K562 (cell line): ENCODE data around the gene MCEMP1. TPM values are rescaled to one million over a fixed set of nuclear protein-coding genes. Genes with fewer than 3 reads are reported as not detected.

Experiments used
- DACH1 ChIP-seq: fragments of 450-650 bp; IDR thresholded peaks from 2 replicates; pipeline ENCODE4 v1.6.1; 2018; ENCODE audit not compliant: partially characterized antibody
- IFI16 ChIP-seq: fragments of 250-450 bp; sonication (Bioruptor Pico); IDR thresholded peaks from 2 replicates; pipeline ENCODE4 v2.1.2; 2022; ENCODE audit warnings: mild to moderate bottlenecking, inconsistent platforms
- KDM4B ChIP-seq, 2 experiments: fragments of 450-650 bp in 1 of 2; sonication (generic) in 1 of 2; IDR thresholded peaks; 2 replicates each; pipeline ENCODE4 v1.6.1; 2016 to 2017; ENCODE audit warnings: borderline replicate concordance in 2 of 2, antibody characterized with exemption in 1 of 2, low read depth in 1 of 2, mild to moderate bottlenecking in 1 of 2
- MTA3 ChIP-seq: fragments of 450-650 bp; formaldehyde crosslinking; IDR thresholded peaks from 2 replicates; pipeline ENCODE4 v1.6.1; 2017; ENCODE audit warnings: mild to moderate bottlenecking, borderline replicate concordance
- POLR2B ChIP-seq: fragments of 450-650 bp; IDR thresholded peaks from 2 replicates; pipeline ENCODE4 v1.6.1; 2018; ENCODE audit warnings: low read depth; ENCODE audit not compliant: partially characterized antibody
- RBM14 ChIP-seq: fragments of 200-400 bp; formaldehyde crosslinking; IDR thresholded peaks from 2 replicates; pipeline ENCODE4 v1.6.1; 2018; ENCODE audit warnings: low read depth, mild to moderate bottlenecking, low read length, moderate library complexity, borderline replicate concordance; ENCODE audit not compliant: insufficient read depth
- TCF3 ChIP-seq: sonication (generic); formaldehyde crosslinking; IDR thresholded peaks from 2 replicates; pipeline ENCODE4 v1.4.0; 2020; ENCODE audit warnings: mild to moderate bottlenecking, missing genetic modification reagents
- ZNF212 ChIP-seq: fragments of 450-650 bp; formaldehyde crosslinking; IDR thresholded peaks from 2 replicates; pipeline ENCODE4 v1.4.0; 2020; ENCODE audit warnings: mild to moderate bottlenecking
- ZNF217 ChIP-seq: sonication (generic); formaldehyde crosslinking; IDR thresholded peaks from 2 replicates; pipeline ENCODE4 v1.8.0; 2022; ENCODE audit warnings: mild to moderate bottlenecking, missing genetic modification reagents
- polyA plus RNA-seq, 8 experiments: library from polyadenylated mRNA; depleted of rRNA in 4 of 8; stranded (reverse) in 5 of 8; unstranded in 3 of 8; fragments of >200 nt; fragmentation: Nextera tagmentation in 2 of 8; fragmentation: Illumina TruSeq in 1 of 8; extraction: Ambion mirVana in 2 of 8; extraction: Trizol in 1 of 8; gene quantifications; 2 replicates each; pipeline versions ENCODE4 v1.2.1 to v1.2.3, GENCODE V29; 2011 to 2014; ENCODE audit warnings: inconsistent platforms in 1 of 8, missing spikeins in 1 of 8
- total RNA-seq, 7 experiments: library from RNA; depleted of rRNA in 6 of 7; stranded (reverse); fragments of >200 nt in 6 of 7; fragmentation: Illumina TruSeq in 2 of 7; extraction: Trizol in 2 of 7; gene quantifications; 2 replicates each; pipeline versions ENCODE4 v1.2.1 to v1.2.3, GENCODE V29; 2011 to 2021; ENCODE audit warnings: low replicate concordance in 1 of 7
- TF ChIP-seq, protein P1 (sequence below): fragments of 450-650 bp; IDR thresholded peaks from 2 replicates; pipeline ENCODE4 v1.6.1; 2018; ENCODE audit not compliant: partially characterized antibody
- TF ChIP-seq, protein P2 (sequence below), 2 experiments: IDR thresholded peaks; 2 replicates each; pipeline ENCODE4 v1.6.1; 2011; ENCODE audit warnings: borderline replicate concordance in 1 of 2, control low read depth in 1 of 2, low read depth in 1 of 2, low read length in 1 of 2, mild to moderate bottlenecking in 1 of 2, mixed read lengths in 1 of 2, moderate library complexity in 1 of 2; ENCODE audit not compliant: insufficient read depth in 1 of 2, insufficient read length in 1 of 2, poor library complexity in 1 of 2, severe bottlenecking in 1 of 2; ENCODE audit errors: extremely low read depth in 1 of 2
- TF ChIP-seq, protein P3 (sequence below): fragments of 450-650 bp; IDR thresholded peaks from 2 replicates; pipeline ENCODE4 v1.6.1; 2016; ENCODE audit warnings: missing biosample characterization, missing genetic modification characterization
- TF ChIP-seq, protein P4 (sequence below): fragments of 450-650 bp; formaldehyde crosslinking; IDR thresholded peaks from 2 replicates; pipeline ENCODE4 v1.4.0; 2022; ENCODE audit warnings: mild to moderate bottlenecking, moderate library complexity

MCEMP1 gene
- total and polyA plus RNA-seq, 9 of the 15 experiments (the other 6 are each of a cell fraction or from before 2014, with no cell fraction given) = 0.11 to 1.8 (median 0.51) TPM

DNA sequence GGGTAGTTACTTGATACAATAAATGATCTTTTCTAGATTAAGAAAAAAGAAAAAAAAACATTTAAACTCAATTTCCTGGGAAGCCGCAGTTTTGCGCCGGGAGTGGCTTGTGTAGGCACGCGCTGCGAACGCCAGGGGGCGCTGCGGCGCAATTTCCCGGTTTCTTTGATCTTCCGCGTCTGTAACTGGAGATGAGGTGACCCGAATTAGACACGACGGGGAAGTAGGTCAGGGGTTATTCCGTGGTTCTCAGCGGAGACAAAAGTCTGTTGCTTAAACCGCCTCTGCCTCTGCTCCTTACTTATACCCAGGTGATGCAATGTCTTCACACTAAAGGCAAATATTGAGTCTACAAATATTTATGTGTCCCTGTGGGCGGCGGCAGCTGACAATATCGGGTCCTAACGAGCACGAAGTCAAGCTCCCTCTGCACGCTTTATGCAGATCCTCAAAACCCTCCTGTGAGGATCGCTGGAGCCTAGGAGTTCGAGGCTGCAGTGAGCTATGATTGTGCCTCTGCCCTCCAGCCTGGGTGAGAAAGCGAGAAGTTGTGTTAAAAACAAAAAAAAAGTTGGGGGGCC lies 24.7 kb upstream of the MCEMP1 start (continued):
- TF ChIP-seq, protein P1, sequence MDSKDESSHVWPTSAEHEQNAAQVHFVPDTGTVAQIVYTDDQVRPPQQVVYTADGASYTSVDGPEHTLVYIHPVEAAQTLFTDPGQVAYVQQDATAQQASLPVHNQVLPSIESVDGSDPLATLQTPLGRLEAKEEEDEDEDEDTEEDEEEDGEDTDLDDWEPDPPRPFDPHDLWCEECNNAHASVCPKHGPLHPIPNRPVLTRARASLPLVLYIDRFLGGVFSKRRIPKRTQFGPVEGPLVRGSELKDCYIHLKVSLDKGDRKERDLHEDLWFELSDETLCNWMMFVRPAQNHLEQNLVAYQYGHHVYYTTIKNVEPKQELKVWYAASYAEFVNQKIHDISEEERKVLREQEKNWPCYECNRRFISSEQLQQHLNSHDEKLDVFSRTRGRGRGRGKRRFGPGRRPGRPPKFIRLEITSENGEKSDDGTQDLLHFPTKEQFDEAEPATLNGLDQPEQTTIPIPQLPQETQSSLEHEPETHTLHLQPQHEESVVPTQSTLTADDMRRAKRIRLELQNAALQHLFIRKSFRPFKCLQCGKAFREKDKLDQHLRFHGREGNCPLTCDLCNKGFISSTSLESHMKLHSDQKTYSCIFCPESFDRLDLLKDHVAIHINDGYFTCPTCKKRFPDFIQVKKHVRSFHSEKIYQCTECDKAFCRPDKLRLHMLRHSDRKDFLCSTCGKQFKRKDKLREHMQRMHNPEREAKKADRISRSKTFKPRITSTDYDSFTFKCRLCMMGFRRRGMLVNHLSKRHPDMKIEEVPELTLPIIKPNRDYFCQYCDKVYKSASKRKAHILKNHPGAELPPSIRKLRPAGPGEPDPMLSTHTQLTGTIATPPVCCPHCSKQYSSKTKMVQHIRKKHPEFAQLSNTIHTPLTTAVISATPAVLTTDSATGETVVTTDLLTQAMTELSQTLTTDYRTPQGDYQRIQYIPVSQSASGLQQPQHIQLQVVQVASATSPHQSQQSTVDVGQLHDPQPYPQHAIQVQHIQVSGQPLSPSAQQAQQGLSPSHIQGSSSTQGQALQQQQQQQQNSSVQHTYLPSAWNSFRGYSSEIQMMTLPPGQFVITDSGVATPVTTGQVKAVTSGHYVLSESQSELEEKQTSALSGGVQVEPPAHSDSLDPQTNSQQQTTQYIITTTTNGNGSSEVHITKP = peak; percentile 45
- peak; percentile 46 for TF ChIP-seq DACH1
- TF ChIP-seq ZNF212 (CRISPR knock-in tag) = no peak
- TF ChIP-seq, protein P2, sequence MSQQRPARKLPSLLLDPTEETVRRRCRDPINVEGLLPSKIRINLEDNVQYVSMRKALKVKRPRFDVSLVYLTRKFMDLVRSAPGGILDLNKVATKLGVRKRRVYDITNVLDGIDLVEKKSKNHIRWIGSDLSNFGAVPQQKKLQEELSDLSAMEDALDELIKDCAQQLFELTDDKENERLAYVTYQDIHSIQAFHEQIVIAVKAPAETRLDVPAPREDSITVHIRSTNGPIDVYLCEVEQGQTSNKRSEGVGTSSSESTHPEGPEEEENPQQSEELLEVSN (IDR thresholded peaks at IDR 0.05; ENCODE audit: borderline replicate concordance in 1 of 2, extremely low read depth in 1 of 2, insufficient read depth in 1 of 2, insufficient read length in 1 of 2, low read depth in 1 of 2, low read length in 1 of 2, poor library complexity in 1 of 2, severe bottlenecking in 1 of 2) = peak in 1 of 2 experiments; percentile 51
- TF ChIP-seq KDM4B (IDR thresholded peaks at IDR 0.05; ENCODE audit: borderline replicate concordance in 2 of 2, low read depth in 1 of 2) = no peak
- TF ChIP-seq, protein P3, sequence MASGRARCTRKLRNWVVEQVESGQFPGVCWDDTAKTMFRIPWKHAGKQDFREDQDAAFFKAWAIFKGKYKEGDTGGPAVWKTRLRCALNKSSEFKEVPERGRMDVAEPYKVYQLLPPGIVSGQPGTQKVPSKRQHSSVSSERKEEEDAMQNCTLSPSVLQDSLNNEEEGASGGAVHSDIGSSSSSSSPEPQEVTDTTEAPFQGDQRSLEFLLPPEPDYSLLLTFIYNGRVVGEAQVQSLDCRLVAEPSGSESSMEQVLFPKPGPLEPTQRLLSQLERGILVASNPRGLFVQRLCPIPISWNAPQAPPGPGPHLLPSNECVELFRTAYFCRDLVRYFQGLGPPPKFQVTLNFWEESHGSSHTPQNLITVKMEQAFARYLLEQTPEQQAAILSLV (tag) = peak; percentile 35; the same call in 1 of the 2 replicates
- peak; percentile 25; the same call in 1 of the 2 replicates for TF ChIP-seq TCF3 (CRISPR knock-in tag)
- no peak for TF ChIP-seq ZNF217 (CRISPR knock-in tag)
- TF ChIP-seq, protein P4, sequence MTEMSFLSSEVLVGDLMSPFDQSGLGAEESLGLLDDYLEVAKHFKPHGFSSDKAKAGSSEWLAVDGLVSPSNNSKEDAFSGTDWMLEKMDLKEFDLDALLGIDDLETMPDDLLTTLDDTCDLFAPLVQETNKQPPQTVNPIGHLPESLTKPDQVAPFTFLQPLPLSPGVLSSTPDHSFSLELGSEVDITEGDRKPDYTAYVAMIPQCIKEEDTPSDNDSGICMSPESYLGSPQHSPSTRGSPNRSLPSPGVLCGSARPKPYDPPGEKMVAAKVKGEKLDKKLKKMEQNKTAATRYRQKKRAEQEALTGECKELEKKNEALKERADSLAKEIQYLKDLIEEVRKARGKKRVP (CRISPR knock-in tag) = peak; percentile 75
- TF ChIP-seq RBM14 = no peak
- TF ChIP-seq POLR2B = no peak
- TF ChIP-seq IFI16 (CRISPR knock-in tag) = no peak
- TF ChIP-seq MTA3 = peak; percentile 36; the same call in 1 of the 2 replicates
